Smooth muscle cell (in vitro differentiated cells): ENCODE measurements around the gene TP63. TPM values are rescaled to one million over a fixed set of nuclear protein-coding genes. Genes with fewer than 3 reads are reported as not detected.
"Not testable (repeated sequence)": the region's sequence is repeated elsewhere in the genome, so short reads cannot be mapped to it uniquely, and the experiment has no call there.

ENCODE experiments used
- DNase-seq: peaks from one replicate; lab custom pipeline; 2025; ENCODE audit not compliant: unreplicated experiment; lab: John Stamatoyannopoulos, UW
- H2AFZ ChIP-seq: fragments of 200-600 bp; sonication (generic); 2 replicates; pipeline ENCODE4 v1.6.0; 2016; ENCODE audit warnings: antibody characterized with exemption, low read depth, mild to moderate bottlenecking
- H3F3A ChIP-seq: fragments of 200-600 bp; sonication (generic); 2 replicates; pipeline ENCODE4 v1.6.0; 2017; ENCODE audit warnings: antibody characterized with exemption, low read depth
- H3K27ac ChIP-seq: fragments of 200-600 bp; sonication (generic); 2 replicates; pipeline ENCODE4 v1.5.1; 2016; ENCODE audit warnings: low read depth, mild to moderate bottlenecking
- H3K27me3 ChIP-seq: fragments of 200-600 bp; sonication (generic); 2 replicates; pipeline ENCODE4 v1.6.1; 2016; ENCODE audit warnings: low read depth, mild to moderate bottlenecking
- H3K36me3 ChIP-seq: fragments of 200-600 bp; sonication (generic); 2 replicates; pipeline ENCODE4 v1.5.1; 2016; ENCODE audit warnings: low read depth
- H3K4me1 ChIP-seq: fragments of 200-600 bp; sonication (generic); 2 replicates; pipeline ENCODE4 v1.5.1; 2016; ENCODE audit warnings: low read depth
- H3K4me2 ChIP-seq: fragments of 200-600 bp; sonication (generic); 2 replicates; pipeline ENCODE4 v1.6.0; 2016; ENCODE audit warnings: mild to moderate bottlenecking
- H3K4me3 ChIP-seq: fragments of 200-600 bp; sonication (generic); 2 replicates; pipeline ENCODE4 v1.5.1; 2016; ENCODE audit warnings: mild to moderate bottlenecking
- H3K79me2 ChIP-seq: fragments of 200-600 bp; sonication (generic); 2 replicates; pipeline ENCODE4 v1.6.0; 2016; ENCODE audit warnings: low read depth, mild to moderate bottlenecking
- H3K9ac ChIP-seq: fragments of 200-600 bp; sonication (generic); 2 replicates; pipeline ENCODE4 v1.6.0; 2016; ENCODE audit warnings: low read depth
- H3K9me3 ChIP-seq: fragments of 200-600 bp; sonication (generic); replicated peaks from 2 replicates; pipeline ENCODE4 v1.5.1; 2016; ENCODE audit warnings: low read depth
- H4K20me1 ChIP-seq: fragments of 200-600 bp; sonication (generic); 2 replicates; pipeline ENCODE4 v1.6.0; 2016; ENCODE audit warnings: low read depth
- CTCF ChIP-seq: fragments of 200-600 bp; sonication (generic); IDR thresholded peaks from 2 replicates; pipeline ENCODE4 v1.5.1; 2017; ENCODE audit warnings: borderline replicate concordance, mild to moderate bottlenecking, antibody characterized with exemption; ENCODE audit not compliant: insufficient read depth, poor library complexity, severe bottlenecking
- WGBS: methylation state at CpG from one replicate; pipeline ENCODE4 v1.1.7; 2016; ENCODE audit warnings: low lambda C conversion rate; 5-methylcytosine and 5-hydroxymethylcytosine counted together
- polyA plus RNA-seq: library from polyadenylated mRNA; unstranded; fragments of >200 nt; fragmentation: Nextera tagmentation; extraction: Ambion mirVana; gene quantifications from 2 replicates; pipeline ENCODE4 v1.2.1, GENCODE V29; 2016
- total RNA-seq: library from RNA; depleted of rRNA; stranded (reverse); fragments of >200 nt; gene quantifications from 2 replicates; pipeline ENCODE4 v1.2.3, GENCODE V29; 2014

TP63 gene
- total and polyA plus RNA-seq, 2 experiments from 2014 or later, result 1.9 to 27.1 TPM

- Histone ChIP-seq H3K27me3 (no peaks in the 10 kb centered on the region), H4K20me1 (no peaks in the 10 kb centered on the region), H2AFZ (no peak overlapping the region), H3K4me3 (no peak overlapping the region), H3K9ac (no peak overlapping the region), H3K79me2 (no peaks in the 10 kb centered on the region), H3K36me3 (peaks cover 5% of the 10 kb centered on the region), H3K4me2 (no peak overlapping the region), H3K4me1 (no peaks in the 10 kb centered on the region), H3K27ac (no peak overlapping the region), H3F3A (no peaks in the 10 kb centered on the region), H3K9me3 (peaks cover 7% of the 10 kb centered on the region)
- TF ChIP-seq CTCF, result no peak
- WGBS, result 98% methylated on average over 5 of the region's 5 CpGs
- DNase-seq, result no peak
Observed at GRCh38 chr3:189744235-189744634, 113.0 kb downstream of the TP63 start.

- Histone ChIP-seq H3K79me2 (no peaks in the 10 kb centered on the region), H3K9ac (no peak overlapping the region), H3K27me3 (no peaks in the 10 kb centered on the region), H4K20me1 (no peaks in the 10 kb centered on the region), H2AFZ (no peak overlapping the region), H3K36me3 (peaks cover 5% of the 10 kb centered on the region), H3K27ac (no peak overlapping the region), H3F3A (no peaks in the 10 kb centered on the region), H3K4me1 (no peaks in the 10 kb centered on the region), H3K9me3 (peaks cover 7% of the 10 kb centered on the region), H3K4me2 (no peak overlapping the region), H3K4me3 (no peak overlapping the region)
- WGBS, result 100% methylated on average over 1 of the region's 1 CpG
- no peak for DNase-seq
- no peak for TF ChIP-seq CTCF
Observed at GRCh38 chr3:189745622-189746021, 114.4 kb downstream of the TP63 start.

- Histone ChIP-seq H3K79me2 (no peaks in the 10 kb centered on the region), H2AFZ (no peak overlapping the region), H3K4me1 (no peaks in the 10 kb centered on the region), H3K36me3 (peaks cover 5% of the 10 kb centered on the region), H3K27ac (no peak overlapping the region), H3K9ac (no peak overlapping the region), H3F3A (no peaks in the 10 kb centered on the region), H4K20me1 (no peaks in the 10 kb centered on the region), H3K9me3 (peaks cover 7% of the 10 kb centered on the region), H3K27me3 (no peaks in the 10 kb centered on the region), H3K4me3 (no peak overlapping the region), H3K4me2 (no peak overlapping the region)
- DNase-seq, result no peak
- WGBS, result 92% methylated on average over 2 of the region's 2 CpGs
- no peak for TF ChIP-seq CTCF
Observed at GRCh38 chr3:189748046-189748445, 116.9 kb downstream of the TP63 start.

- H2AFZ ChIP-seq, H4K20me1 ChIP-seq, H3K4me1 ChIP-seq, DNase-seq, H3K9me3 ChIP-seq, H3K27ac ChIP-seq, H3K36me3 ChIP-seq, H3K9ac ChIP-seq, H3K4me3 ChIP-seq, H3K79me2 ChIP-seq, H3F3A ChIP-seq, H3K27me3 ChIP-seq, H3K4me2 ChIP-seq: not testable (repeated sequence)
- 96% methylated on average over 4 of the region's 4 CpGs for WGBS
Observed at GRCh38 chr3:189750972-189751371, 119.8 kb downstream of the TP63 start.
